IMR-90 (cell line): Measurements from ENCODE around the gene ZNF221. TPM values are rescaled to one million over a fixed set of nuclear protein-coding genes. Genes with fewer than 3 reads are reported as not detected.

Source experiments
- ATAC-seq: fragments of 200-7000 bp; cut with Tn5 transposase; 2 replicates; pipeline ENCODE4 v1.9.1; 2020; ENCODE audit warnings: low read depth, mild to moderate bottlenecking, moderate library complexity
- BruUV-seq: library from RNA; stranded (reverse); fragments of 400-500 nt; replicated peaks from 2 replicates; lab custom pipeline; 2021; lab: Mats Ljungman, UMichigan
- CTCF ChIA-PET: fragments of 300-600 bp; formaldehyde crosslinking; extraction: SDS; loops from one replicate; lab custom pipeline; 2021; ENCODE audit warnings: antibody characterized with exemption; lab: Yijun Ruan, JAX
- POLR2A ChIA-PET: fragments of 300-600 bp; sonication (Branson Sonifier 250); formaldehyde crosslinking; loops from one replicate; lab custom pipeline; 2022; ENCODE audit warnings: antibody characterized with exemption; ENCODE audit not compliant: unreplicated experiment; lab: Charles Lee
- DNase-seq: peaks from one replicate; pipeline ENCODE4 v3.0.0; 2013
- H2AFZ ChIP-seq: replicated peaks from 2 replicates; pipeline ENCODE3; 2013; ENCODE audit warnings: low read length, mild to moderate bottlenecking; ENCODE audit not compliant: poor library complexity
- H2AK5ac ChIP-seq: 2 replicates; pipeline ENCODE4 v1.6.1; 2013; ENCODE audit warnings: low read depth, low read length, inconsistent platforms
- H2AK9ac ChIP-seq: replicated peaks from 2 replicates; pipeline ENCODE3; 2013; ENCODE audit warnings: mild to moderate bottlenecking, low read depth, low read length, moderate library complexity; ENCODE audit not compliant: poor library complexity
- H2BK120ac ChIP-seq: 2 replicates; pipeline ENCODE4 v1.6.1; 2013; ENCODE audit warnings: low read depth, low read length, inconsistent platforms
- H2BK15ac ChIP-seq: 3 replicates; pipeline ENCODE4 v1.6.1; 2013; ENCODE audit warnings: low read depth, low read length, inconsistent platforms
- H2BK20ac ChIP-seq: 2 replicates; pipeline ENCODE4 v1.6.1; 2013; ENCODE audit warnings: low read depth, mild to moderate bottlenecking, inconsistent platforms, low read length, moderate library complexity
- H2BK5ac ChIP-seq: 2 replicates; pipeline ENCODE4 v1.6.1; 2013; ENCODE audit warnings: mild to moderate bottlenecking, low read depth, low read length, inconsistent platforms; ENCODE audit not compliant: poor library complexity, severe bottlenecking
- H3K14ac ChIP-seq: replicated peaks from 2 replicates; pipeline ENCODE4 v1.6.1; 2013; ENCODE audit warnings: low read depth, low read length, inconsistent platforms
- H3K18ac ChIP-seq: 2 replicates; pipeline ENCODE4 v1.6.1; 2013; ENCODE audit warnings: low read depth, low read length, control low read depth
- H3K23ac ChIP-seq: 2 replicates; pipeline ENCODE4 v1.6.1; 2013; ENCODE audit warnings: low read depth, low read length, inconsistent platforms
- H3K27ac ChIP-seq: 2 replicates; pipeline ENCODE4 v1.5.1; 2013; ENCODE audit warnings: mild to moderate bottlenecking, control low read depth, low read length; ENCODE audit not compliant: insufficient read depth
- H3K27me3 ChIP-seq: 2 replicates; pipeline ENCODE4 v1.6.1; 2013; ENCODE audit warnings: low read length; ENCODE audit not compliant: control insufficient read depth, insufficient read depth
- H3K36me3 ChIP-seq: 2 replicates; pipeline ENCODE4 v1.6.1; 2013; ENCODE audit warnings: low read length, mixed read lengths; ENCODE audit not compliant: control insufficient read depth, insufficient read depth
- H3K4ac ChIP-seq: 2 replicates; pipeline ENCODE4 v1.6.1; 2013; ENCODE audit warnings: low read depth, low read length, inconsistent platforms
- H3K4me1 ChIP-seq: 2 replicates; pipeline ENCODE4 v1.6.1; 2013; ENCODE audit warnings: low read length, mixed read lengths; ENCODE audit not compliant: control insufficient read depth, insufficient read depth
- H3K4me2 ChIP-seq: 2 replicates; pipeline ENCODE4 v1.6.1; 2013; ENCODE audit warnings: low read depth, mild to moderate bottlenecking, control low read depth, low read length, moderate library complexity
- H3K4me3 ChIP-seq: 2 replicates; pipeline ENCODE4 v1.5.1; 2013; ENCODE audit warnings: low read depth, mild to moderate bottlenecking, control low read depth, low read length, moderate library complexity; ENCODE audit not compliant: insufficient read depth
- H3K56ac ChIP-seq: 2 replicates; pipeline ENCODE4 v1.6.1; 2013; ENCODE audit warnings: low read length, inconsistent platforms; ENCODE audit not compliant: insufficient read depth; ENCODE audit errors: extremely low read depth
- H3K79me1 ChIP-seq, 2 experiments: 2 replicates each; pipeline ENCODE4 v1.6.1; 2013; ENCODE audit warnings: low read length in 2 of 2, inconsistent platforms in 1 of 2, low read depth in 1 of 2
- H3K9ac ChIP-seq: 2 replicates; pipeline ENCODE4 v1.6.1; 2013; ENCODE audit warnings: low read depth, low read length, control low read depth
- H3K9me1 ChIP-seq: 2 replicates; pipeline ENCODE4 v1.6.1; 2013; ENCODE audit warnings: low read length, inconsistent platforms; ENCODE audit not compliant: insufficient read depth
- H3K9me3 ChIP-seq: 2 replicates; pipeline ENCODE4 v1.6.1; 2013; ENCODE audit warnings: low read length; ENCODE audit not compliant: control insufficient read depth, insufficient read depth
- H4K20me1 ChIP-seq: 2 replicates; pipeline ENCODE4 v1.6.1; 2013; ENCODE audit warnings: low read length, inconsistent platforms; ENCODE audit not compliant: insufficient read depth
- H4K5ac ChIP-seq: 2 replicates; pipeline ENCODE4 v1.6.1; 2013; ENCODE audit warnings: mild to moderate bottlenecking, low read depth, low read length, control low read depth
- H4K8ac ChIP-seq, 2 experiments: 2 replicates each; pipeline ENCODE4 v1.6.1; 2013; ENCODE audit warnings: low read depth in 2 of 2, low read length in 2 of 2, control low read depth in 1 of 2, inconsistent platforms in 1 of 2
- H4K91ac ChIP-seq: 2 replicates; pipeline ENCODE4 v1.6.1; 2013; ENCODE audit warnings: low read depth, low read length, inconsistent platforms; ENCODE audit not compliant: insufficient read depth
- ELK1 ChIP-seq: fragments of 150-350 bp; IDR thresholded peaks from 2 replicates; pipeline ENCODE4 v1.6.1; 2016; ENCODE audit warnings: low read depth, mild to moderate bottlenecking, low read length, moderate library complexity, borderline replicate concordance
- MAFK ChIP-seq: IDR thresholded peaks from 2 replicates; pipeline ENCODE4 v1.6.1; 2012; ENCODE audit warnings: low read depth, low read length, improper control_type of control experiment
- MAZ ChIP-seq: IDR thresholded peaks from 2 replicates; pipeline ENCODE4 v1.6.1; 2012; ENCODE audit warnings: low read depth, mild to moderate bottlenecking, low read length, improper control_type of control experiment, moderate library complexity, borderline replicate concordance
- WGBS, 2 experiments: methylation state at CpG; one replicate each; pipeline versions ENCODE4 v1.1.5 to v1.1.7; 2013; ENCODE audit warnings: missing lambda C conversion rate in 2 of 2; ENCODE audit not compliant: insufficient read length in 1 of 2; ENCODE audit errors: extremely low coverage in 2 of 2; 5-methylcytosine and 5-hydroxymethylcytosine counted together
- dilution Hi-C: fragments of 300-500 bp; cut with HindIII; formaldehyde crosslinking; loops from one replicate; pipeline ENCODE4 v1.14.3; 2018; ENCODE audit warnings: low sequenced_read_pairs; ENCODE audit not compliant: unreplicated experiment
- in situ Hi-C: fragments of 300-500 bp; cut with MboI; formaldehyde crosslinking; loops from 3 replicates; pipeline ENCODE4 v1.14.3; 2019; ENCODE audit warnings: low sequenced_read_pairs, inconsistent platforms, mixed read lengths
- intact Hi-C: fragments of 100-400 bp; cut with micrococcal nuclease; formaldehyde crosslinking; loops from 2 replicates; pipeline ENCODE4 v1.10.0; 2022
- polyA plus RNA-seq, 3 experiments: library from polyadenylated mRNA; depleted of rRNA; stranded (reverse); fragments of >200 nt; gene quantifications; 2 replicates each; pipeline ENCODE4 v1.2.3, GENCODE V29; 2012; ENCODE audit warnings: low replicate concordance in 1 of 3
- total RNA-seq: library from RNA; depleted of rRNA; stranded (reverse); fragments of >200 nt; gene quantifications from 2 replicates; pipeline ENCODE4 v1.2.3, GENCODE V29; 2012
- TF ChIP-seq, protein P1 (sequence below): conservative IDR thresholded peaks from 2 replicates; pipeline ENCODE4 v1.5.1; 2012; ENCODE audit warnings: mild to moderate bottlenecking, low read depth, low read length, improper control_type of control experiment

Gene ZNF221
- total and polyA plus RNA-seq, 2 of the 4 experiments (the other 2 are of a cell fraction): 1.0 to 10.6 TPM

- no peak overlapping the region for H2BK120ac ChIP-seq
- H2AK9ac ChIP-seq: no peak overlapping the region
- H2BK5ac ChIP-seq: no peak overlapping the region
- ATAC-seq (no peak), DNase-seq (no peak)
- H3K4me3 ChIP-seq: no peak overlapping the region
- no peaks in the 10 kb centered on the region for H4K20me1 ChIP-seq
- H4K5ac ChIP-seq: no peak overlapping the region
- no peaks in the 10 kb centered on the region for H3K36me3 ChIP-seq
- in situ Hi-C loops (no loop called here), intact Hi-C loops (no loop called here), dilution Hi-C loops (no loop called here)
- ChIA-PET POLR2A (no interaction called here), CTCF (no interaction called here)
- no peak overlapping the region for H3K23ac ChIP-seq
- no peak overlapping the region for H4K8ac ChIP-seq
- H3K9ac ChIP-seq: no peak overlapping the region
- WGBS, 2 experiments: no CpG with 5 or more reads among the region's 4 CpGs
- H2BK15ac ChIP-seq: no peak overlapping the region
- no peak overlapping the region for H2AK5ac ChIP-seq
- TF ChIP-seq MAFK: 0 out of 2 replicates have a peak, but pooled peaks have one; percentile 10
- TF ChIP-seq, protein P1, sequence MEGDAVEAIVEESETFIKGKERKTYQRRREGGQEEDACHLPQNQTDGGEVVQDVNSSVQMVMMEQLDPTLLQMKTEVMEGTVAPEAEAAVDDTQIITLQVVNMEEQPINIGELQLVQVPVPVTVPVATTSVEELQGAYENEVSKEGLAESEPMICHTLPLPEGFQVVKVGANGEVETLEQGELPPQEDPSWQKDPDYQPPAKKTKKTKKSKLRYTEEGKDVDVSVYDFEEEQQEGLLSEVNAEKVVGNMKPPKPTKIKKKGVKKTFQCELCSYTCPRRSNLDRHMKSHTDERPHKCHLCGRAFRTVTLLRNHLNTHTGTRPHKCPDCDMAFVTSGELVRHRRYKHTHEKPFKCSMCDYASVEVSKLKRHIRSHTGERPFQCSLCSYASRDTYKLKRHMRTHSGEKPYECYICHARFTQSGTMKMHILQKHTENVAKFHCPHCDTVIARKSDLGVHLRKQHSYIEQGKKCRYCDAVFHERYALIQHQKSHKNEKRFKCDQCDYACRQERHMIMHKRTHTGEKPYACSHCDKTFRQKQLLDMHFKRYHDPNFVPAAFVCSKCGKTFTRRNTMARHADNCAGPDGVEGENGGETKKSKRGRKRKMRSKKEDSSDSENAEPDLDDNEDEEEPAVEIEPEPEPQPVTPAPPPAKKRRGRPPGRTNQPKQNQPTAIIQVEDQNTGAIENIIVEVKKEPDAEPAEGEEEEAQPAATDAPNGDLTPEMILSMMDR: no peak
- TF ChIP-seq ELK1: no peak
- no peak for TF ChIP-seq MAZ
- no peaks in the 10 kb centered on the region for H3K9me1 ChIP-seq
- H3K27me3 ChIP-seq: no peaks in the 10 kb centered on the region
- H3K14ac ChIP-seq: no peak overlapping the region
- no peak overlapping the region for H3K18ac ChIP-seq
- H3K4me2 ChIP-seq: no peak overlapping the region
- no peak overlapping the region for H2AFZ ChIP-seq
- H3K56ac ChIP-seq: no peak overlapping the region
- no peaks in the 10 kb centered on the region for H3K79me1 ChIP-seq
- H3K9me3 ChIP-seq: no peaks in the 10 kb centered on the region
- no peaks in the 10 kb centered on the region for H3K4me1 ChIP-seq
- H3K27ac ChIP-seq: no peak overlapping the region
- no peak overlapping the region for H3K4ac ChIP-seq
- H4K91ac ChIP-seq: no peak overlapping the region
- no TSS peak for BruUV-seq
- no peak overlapping the region for H2BK20ac ChIP-seq
Measured at GRCh38 chr19:43940719-43941118, 10.3 kb upstream of the ZNF221 start.
